HG02571 (cell line): ENCODE data around the gene SULT4A1.

ENCODE experiments used
- ATAC-seq: cut with Tn5 transposase; IDR thresholded peaks from one replicate; pipeline ENCODE4 v1.9.1; 2021; ENCODE audit warnings: mild to moderate bottlenecking, moderate library complexity; ENCODE audit not compliant: unreplicated experiment

SULT4A1 gene

DNA sequence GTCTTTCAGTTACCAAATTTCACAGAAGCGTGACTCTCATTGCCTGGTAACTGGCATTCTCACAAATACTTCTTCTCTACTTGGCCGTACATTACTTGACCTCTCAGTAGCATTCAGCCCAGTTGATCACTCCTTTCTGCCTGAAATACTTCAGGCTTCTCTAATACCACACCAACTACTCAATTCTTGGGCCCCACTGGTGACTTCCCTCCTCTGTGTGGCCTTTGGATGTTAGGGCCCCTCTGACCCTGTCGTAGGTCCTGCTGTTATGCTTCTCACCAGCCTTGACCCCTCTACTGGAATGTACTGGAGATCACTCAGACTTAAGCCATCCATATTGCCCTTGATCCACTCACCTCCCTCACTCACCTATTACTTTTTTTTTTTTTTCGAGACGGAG lies 48.0 kb downstream of the SULT4A1 start:
- no peak for ATAC-seq

- ATAC-seq = no peak
Observed at GRCh38 chr22:43812890-43813289, 49.4 kb downstream of the SULT4A1 start.

DNA sequence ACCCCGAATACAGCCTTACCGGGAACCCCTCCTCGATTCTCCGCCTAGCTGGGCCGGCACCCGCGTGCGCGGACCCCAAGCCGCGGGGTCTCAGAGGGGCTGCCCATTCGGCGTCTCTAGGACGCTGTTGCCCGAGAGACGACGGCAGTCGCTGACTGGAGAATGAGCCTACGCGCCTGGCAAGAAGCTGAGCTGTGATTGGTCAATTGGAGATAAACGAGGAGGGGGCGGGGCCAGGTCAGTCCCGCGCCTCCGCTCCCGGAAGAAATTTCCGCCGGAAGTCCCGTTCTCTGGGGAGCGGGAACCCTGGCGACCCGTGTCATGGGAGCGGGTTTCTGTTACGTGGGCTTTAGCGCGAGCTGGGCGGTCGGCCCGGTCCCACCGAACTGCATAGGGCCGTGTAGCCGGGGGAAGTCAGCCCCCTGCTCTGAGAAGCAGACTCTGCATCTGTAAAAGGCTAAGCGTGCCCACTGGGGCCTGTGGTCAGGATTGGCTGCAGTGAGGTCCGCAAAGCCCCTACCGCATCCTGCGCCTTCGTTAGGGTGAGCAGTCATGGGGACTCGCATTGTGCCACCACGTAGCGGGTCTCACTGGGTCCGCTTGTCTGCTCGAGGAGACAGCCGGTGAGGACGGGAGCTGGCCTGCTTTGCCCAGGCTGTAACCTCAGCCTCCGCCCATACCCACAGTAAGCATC lies 50.0 kb downstream of the SULT4A1 start, which contains the start of gene EFCAB6:
Gene EFCAB6, minus strand, starts transcription at position 157 of the 694 bp plus-strand sequence. CDS start 29,987 bp downstream, outside the sequence.
- peak; percentile 86 for ATAC-seq

- ATAC-seq = no peak
Observed at GRCh38 chr22:43811777-43812148, 50.5 kb downstream of the SULT4A1 start.

DNA sequence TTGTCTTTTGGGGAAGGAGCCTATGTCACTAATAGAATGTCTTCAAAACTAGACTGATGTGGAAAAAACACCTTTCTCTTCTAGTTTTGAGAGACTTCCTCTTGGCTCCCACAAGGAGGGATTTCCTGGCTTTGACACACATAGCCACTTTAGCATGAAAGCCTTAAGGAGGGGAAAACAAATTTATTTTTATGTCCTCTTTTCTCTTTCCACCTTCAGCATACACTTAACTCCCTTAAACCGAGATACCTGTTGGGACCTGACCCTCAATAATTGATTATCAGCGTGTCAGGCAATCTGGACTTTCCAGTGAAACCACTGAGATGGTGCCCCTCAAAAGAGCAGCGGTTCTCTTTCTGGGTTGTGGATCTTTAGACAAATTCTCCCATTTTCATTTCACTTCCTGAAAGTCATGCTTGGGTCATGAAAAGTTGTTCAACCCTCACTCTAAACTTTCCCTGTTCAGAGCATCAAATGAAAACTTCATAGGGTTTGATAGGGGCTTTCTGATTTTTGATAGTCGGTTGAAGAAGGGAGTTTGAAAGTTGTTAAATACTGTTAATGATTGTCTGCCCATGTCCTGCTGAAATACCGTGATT lies 59.3 kb downstream of the SULT4A1 start:
- ATAC-seq = no peak

- ATAC-seq = no peak
Observed at GRCh38 chr22:43800970-43801369, 61.3 kb downstream of the SULT4A1 start.

GRCh38 chr22:43798492-43798891 lies 63.8 kb downstream of the SULT4A1 start:
- ATAC-seq = no peak

GRCh38 chr22:43796567-43796966 lies 65.7 kb downstream of the SULT4A1 start:
- no peak for ATAC-seq

GRCh38 chr22:43795320-43795719 lies 67.0 kb downstream of the SULT4A1 start:
- ATAC-seq = no peak

GRCh38 chr22:43792905-43793304 lies 69.4 kb downstream of the SULT4A1 start:
- ATAC-seq = no peak

GRCh38 chr22:43789452-43789851 lies 72.9 kb downstream of the SULT4A1 start:
- no peak for ATAC-seq

GRCh38 chr22:43783777-43784176 lies 78.5 kb downstream of the SULT4A1 start:
- no peak for ATAC-seq

- no peak for ATAC-seq
Observed at GRCh38 chr22:43782448-43782847, 79.9 kb downstream of the SULT4A1 start.

- no peak for ATAC-seq
Observed at GRCh38 chr22:43777286-43777685, 85.0 kb downstream of the SULT4A1 start.

- no peak for ATAC-seq
Observed at GRCh38 chr22:43776081-43776670, 86.1 kb downstream of the SULT4A1 start.
